ENCODE measurements around the gene PDIA2.

DNA sequence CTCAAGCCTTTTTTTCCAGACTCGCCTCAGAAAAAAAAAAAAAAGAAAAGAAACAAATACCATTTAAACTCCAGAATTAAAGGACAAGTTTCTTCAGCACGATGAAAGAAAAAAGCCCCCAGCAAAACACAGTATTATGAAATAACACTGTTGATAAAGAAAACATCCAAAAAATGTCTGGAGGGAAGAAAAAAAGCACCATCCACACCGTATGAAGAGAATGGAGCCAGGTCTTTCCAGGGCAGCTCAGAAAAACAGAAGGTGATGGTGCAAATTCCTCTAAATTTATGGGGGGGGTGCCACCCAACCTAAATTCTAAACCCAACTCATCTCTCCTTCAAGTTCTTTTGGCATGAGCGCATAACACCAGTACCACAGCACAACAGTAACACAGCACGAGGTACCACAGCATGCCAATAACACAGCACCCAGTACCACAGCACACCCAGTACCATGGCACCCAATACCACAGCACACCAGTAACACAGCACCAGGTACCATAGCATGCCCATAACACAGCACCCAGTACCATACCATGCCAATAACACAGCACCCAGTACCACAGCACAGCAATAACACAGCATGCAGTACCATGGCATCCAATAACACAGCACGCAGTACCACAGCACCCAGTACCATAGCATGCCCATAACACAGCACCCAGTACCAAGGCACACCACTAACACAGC is 50.6 kb downstream of the PDIA2 start:
- TF ChIP-seq, protein P1, sequence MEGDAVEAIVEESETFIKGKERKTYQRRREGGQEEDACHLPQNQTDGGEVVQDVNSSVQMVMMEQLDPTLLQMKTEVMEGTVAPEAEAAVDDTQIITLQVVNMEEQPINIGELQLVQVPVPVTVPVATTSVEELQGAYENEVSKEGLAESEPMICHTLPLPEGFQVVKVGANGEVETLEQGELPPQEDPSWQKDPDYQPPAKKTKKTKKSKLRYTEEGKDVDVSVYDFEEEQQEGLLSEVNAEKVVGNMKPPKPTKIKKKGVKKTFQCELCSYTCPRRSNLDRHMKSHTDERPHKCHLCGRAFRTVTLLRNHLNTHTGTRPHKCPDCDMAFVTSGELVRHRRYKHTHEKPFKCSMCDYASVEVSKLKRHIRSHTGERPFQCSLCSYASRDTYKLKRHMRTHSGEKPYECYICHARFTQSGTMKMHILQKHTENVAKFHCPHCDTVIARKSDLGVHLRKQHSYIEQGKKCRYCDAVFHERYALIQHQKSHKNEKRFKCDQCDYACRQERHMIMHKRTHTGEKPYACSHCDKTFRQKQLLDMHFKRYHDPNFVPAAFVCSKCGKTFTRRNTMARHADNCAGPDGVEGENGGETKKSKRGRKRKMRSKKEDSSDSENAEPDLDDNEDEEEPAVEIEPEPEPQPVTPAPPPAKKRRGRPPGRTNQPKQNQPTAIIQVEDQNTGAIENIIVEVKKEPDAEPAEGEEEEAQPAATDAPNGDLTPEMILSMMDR (IDR thresholded peaks at IDR 0.05) = no peak
- TF ChIP-seq POLR2A (IDR thresholded peaks at IDR 0.05) = no peak

Data from heart left ventricle (tissue), 13 donors.